Measurements from ENCODE around the gene ANO4.
"Not testable (repeated sequence)": the region's sequence is repeated elsewhere in the genome, so short reads cannot be mapped to it uniquely, and the experiment has no call there.

The ANO4 gene

DNA sequence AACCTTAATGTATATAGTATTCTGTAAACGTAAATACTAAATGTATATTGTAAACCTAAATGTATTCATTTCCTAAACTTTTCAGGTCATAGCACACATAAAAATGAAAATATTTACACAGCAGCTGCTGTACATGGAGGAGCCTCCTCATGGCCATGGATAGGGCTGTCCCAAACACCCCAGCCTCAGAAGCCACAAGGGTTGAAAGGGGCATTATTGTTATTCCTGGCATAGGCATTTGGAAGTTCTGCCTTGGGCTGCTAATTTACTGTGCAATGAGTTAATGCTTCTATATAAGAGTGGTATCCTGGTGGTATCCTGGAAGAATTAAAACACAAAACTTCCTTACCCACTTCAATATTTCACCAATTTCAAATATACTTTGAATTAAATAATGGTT is 256.1 kb downstream of the ANO4 start:
- DNase-seq = no peak

GRCh38 chr12:101051151-101051550 is 256.6 kb downstream of the ANO4 start:
- no peak for DNase-seq

DNA sequence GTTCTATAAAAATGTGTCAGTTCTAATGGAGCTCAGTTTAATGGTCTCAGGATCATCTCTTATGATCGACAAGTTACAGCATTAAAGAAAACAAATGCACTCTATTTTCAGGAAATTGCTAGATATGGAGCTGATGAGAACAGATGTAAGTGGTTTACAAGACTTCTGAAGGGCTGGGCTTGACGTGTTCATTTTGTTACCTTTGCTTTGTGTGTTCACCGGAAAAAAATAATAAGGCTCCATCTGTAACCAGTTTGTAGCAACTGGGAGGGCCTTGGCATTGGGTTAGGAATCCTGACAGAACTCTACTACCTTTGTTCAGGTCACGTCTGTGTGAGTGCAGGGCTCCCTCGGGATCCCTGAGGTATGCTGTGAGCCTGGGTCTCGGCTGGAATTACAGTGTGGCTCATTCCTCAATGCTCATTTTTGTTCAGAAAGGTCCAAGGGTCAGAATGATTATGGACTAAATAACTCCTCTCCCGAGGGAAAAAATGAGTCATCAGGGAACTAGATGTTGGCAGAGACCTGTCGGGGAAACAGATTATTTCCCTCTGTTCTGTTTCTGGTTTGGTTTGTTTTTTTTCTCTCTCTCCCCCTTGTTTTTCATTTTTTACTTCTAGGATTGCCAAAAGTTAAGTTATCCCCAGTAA is 257.4 kb downstream of the ANO4 start:
- no peak for DNase-seq

DNA sequence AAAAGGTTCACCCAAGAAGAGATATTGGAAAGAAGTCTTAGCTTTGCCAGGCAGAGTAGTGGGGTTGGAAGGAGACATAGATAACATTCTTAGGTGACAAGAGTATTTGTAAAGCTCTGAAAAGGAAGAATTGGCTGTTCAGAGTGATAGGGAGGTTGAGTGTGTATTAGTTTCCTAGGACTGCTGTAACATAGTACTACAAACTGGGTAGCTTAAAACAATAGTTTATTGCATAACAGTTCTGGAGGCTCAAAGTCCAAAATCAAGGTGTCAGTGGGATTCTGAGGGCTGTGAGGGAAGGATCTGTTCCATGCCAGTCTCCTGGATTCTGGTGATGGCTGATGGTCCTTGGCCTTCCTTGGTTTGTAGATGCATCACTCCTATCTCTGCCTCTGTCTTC is 258.6 kb downstream of the ANO4 start:
- DNase-seq = no peak

- DNase-seq = no peak
Observed at GRCh38 chr12:101055940-101056339, 261.4 kb downstream of the ANO4 start.

DNA sequence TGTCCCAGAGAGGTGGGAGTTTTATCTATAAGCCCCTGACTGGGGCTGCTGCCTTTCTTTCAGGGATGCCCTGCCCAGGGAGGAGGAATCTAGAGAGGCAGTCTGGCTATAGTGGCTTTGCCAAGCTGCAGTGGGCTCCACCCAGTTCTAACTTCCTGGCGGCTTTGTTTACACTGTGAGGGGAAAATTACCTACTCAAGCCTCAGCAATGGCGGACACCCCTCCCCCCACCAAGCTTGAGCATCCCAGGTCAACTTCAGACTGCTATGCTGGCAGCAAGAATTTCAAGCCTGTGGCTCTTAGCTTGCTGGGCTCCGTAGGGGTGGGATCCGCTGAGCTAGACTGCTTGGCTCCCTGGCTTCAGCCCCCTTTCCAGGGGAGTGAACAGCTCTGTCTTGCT is 267.9 kb downstream of the ANO4 start:
- DNase-seq = not testable (repeated sequence)

- no peak for DNase-seq
Observed at GRCh38 chr12:101064721-101065120, 270.1 kb downstream of the ANO4 start.

GRCh38 chr12:101066489-101066888 is 271.9 kb downstream of the ANO4 start:
- DNase-seq = no peak

DNA sequence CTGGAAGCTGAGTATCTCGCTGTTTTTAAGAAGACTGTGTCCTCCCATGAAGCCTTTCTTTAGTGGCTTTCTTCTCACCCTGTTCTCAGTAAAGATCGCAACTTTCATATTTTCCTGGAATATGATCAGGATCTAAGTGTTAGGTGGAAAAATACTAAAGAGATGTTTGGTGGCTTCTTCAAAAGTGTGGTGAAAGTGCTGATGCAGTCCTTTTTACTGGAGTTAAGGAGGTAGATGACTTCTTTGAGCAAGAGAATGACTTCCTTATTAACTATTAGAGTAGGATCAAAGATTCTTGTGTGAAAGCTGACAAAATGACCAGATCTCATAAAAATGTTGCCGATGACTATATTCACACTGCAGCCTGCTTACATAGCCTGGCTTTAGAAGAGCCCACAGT is 273.8 kb downstream of the ANO4 start:
- no peak for DNase-seq

GRCh38 chr12:101068836-101069235 is 274.3 kb downstream of the ANO4 start:
- DNase-seq = no peak

GRCh38 chr12:101074940-101075680 is 280.5 kb downstream of the ANO4 start:
- no peak for DNase-seq

DNA sequence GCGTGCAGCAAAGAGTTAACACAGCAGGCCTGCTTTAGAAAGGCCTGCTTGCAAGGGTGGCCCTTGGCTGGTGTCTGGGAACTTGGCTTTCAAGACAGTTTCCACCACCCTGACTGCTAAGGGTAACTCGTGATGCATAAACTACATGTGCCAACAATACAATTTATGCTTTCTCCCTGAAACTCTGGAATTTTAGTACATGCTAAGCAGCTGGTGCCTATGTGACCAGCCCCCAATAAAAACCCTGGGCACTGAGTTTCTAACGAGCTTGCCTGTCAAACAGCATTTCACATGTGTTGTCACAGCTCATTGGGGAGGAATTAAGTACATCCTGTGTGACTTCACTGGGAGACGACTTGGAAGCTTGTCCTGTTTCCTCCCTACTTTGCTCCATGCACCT is 282.3 kb downstream of the ANO4 start:
- no peak for DNase-seq

DNA sequence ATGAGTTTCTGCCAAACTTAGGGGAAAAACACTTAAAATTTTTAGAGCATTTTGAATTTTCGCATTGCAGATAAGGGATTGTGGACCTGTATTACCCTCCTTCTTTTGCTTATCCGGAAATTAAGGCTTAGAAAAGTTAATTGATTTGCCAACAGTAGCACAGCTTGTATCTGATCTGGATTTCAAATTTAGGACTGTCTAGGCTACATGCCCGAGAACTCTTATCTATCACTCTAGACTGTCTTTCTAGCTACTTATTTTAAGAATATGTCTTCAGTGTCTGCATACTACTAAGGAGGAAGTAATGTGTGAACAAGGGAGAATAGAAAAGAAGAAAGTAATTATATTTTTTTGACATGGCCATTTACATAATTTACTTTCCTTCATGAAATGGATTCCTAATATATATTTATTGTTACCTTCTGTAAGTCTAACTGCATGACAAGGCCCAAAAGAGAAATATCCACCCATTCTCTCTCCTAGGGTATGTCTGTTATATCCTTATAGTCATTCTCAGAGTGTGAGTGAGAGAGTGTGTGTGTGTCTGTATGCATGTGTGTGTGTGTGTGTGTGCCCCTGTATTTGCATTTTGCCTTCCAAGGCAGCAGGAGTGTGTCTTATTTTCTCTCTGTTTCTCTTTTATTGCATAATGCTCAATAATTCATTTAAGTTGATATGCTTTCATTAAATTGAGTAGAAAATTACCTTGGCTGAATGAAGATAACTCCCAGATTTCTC is 283.4 kb downstream of the ANO4 start:
- DNase-seq = no peak

GRCh38 chr12:101078536-101079285 is 284.1 kb downstream of the ANO4 start:
- DNase-seq = no peak

- no peak for DNase-seq
Observed at GRCh38 chr12:101082706-101083105, 288.1 kb downstream of the ANO4 start.

DNA sequence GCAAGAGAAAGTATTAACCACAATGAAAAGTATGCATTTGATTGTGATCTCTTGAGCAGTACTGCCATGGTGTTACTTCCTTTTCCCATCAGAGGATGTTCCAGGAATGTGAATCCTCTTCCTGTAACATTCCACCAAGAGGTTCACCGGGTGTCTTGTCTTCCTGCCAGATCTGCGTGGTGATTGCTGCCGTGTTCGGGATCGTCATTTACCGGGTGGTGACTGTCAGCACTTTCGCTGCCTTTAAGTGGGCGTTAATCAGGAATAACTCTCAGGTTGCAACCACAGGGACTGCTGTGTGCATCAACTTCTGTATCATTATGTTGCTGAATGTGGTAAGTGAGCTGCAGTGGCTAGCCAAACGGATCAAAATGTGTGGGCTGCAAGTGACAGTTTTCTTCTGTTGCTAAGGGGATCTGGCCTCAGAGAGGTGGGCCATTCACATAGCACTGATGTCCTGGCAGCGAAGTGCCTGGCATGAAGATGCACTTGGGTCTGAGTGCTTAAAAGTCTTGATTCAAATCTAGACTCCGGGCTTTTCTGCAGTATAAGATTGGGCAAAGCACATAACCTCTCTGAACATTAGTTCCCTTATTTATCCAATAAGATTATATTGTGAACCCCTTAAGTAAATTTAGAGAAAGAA is 292.0 kb downstream of the ANO4 start:
- DNase-seq = no peak

DNA sequence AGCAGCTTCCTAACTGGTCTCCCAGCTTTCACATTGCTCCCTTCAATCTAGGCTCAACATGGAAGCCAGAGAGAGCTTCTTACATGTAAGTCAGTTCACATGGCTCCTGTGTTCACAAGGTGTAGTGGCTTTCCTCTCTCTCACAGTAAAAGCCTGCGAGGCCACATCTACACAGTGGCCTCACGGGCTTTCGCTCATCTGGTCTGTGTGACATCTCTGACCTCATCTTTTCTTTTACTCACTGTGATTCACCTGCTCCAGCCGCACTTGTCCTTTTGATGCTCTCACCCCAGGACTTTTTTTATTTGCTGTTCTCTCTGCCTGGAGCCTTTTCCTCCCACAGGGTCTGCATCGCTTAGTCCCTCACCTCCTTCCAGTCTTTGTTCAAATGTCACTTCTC is 293.3 kb downstream of the ANO4 start:
- no peak for DNase-seq

DNA sequence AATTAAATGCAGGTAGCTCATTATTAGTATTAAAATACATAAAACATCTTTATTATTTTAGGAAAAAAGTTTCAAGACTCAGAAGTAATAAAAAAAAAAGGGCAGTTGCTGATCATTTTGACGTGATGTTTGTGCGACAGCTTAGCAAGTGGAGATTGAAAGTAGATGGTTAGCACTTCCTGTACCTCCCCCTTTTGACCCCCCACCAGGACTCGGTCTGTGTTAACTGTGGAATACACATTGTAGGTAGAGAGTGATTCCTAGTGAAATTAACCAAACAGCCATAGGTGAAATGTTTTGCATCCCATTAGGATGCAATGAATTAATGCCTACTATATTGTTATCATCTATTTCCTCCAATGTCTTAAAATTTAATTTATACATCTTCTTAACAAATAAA is 294.7 kb downstream of the ANO4 start:
- no peak for DNase-seq

GRCh38 chr12:101090222-101090621 is 295.6 kb downstream of the ANO4 start:
- not testable (repeated sequence) for DNase-seq

DNA sequence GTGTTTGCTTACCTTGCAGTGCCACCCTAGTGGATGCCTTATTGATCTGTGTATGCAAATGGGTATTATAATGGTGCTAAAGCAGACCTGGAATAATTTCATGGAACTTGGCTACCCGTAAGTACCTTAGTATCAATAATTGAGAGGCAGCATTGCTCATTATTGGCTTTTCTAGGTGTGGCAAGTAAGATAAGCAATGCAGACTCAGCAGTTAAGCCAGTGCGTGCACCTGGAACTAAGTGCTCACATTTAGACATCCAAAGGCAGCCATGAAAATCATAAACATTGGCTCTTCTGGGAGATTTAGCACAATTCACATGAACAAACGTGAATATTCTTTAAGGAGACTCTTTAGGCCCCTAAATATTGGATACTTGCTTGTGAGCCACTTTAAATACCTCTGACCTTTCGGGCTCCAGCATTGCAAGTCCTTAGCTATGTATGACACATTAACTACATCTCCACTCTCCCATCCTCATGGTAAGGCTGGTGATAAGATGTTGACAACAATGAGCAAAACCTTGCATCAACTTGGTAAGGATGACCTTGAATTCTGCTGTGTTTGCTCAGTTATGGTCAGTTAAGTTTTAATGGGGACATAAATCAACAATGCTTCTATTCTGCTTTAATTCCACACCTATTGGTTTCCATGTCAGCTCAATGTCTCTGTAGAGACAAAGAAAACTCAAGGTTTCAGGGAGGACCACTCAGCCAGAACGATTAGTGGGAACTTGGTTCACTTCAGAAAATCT is 303.4 kb downstream of the ANO4 start:
- DNase-seq = no peak

- DNase-seq = no peak
Observed at GRCh38 chr12:101107032-101107763, 312.6 kb downstream of the ANO4 start.

Data from GF-D8 (cell line).